GM12892 (cell line): ENCODE data around the gene BEND5.

ENCODE experiments used
- POLR2A ChIP-seq: IDR thresholded peaks from 2 replicates; pipeline ENCODE4 v1.6.1; 2011; ENCODE audit warnings: low read depth, low read length, control low read depth
- POLR2AphosphoS5 ChIP-seq: IDR thresholded peaks from 2 replicates; pipeline ENCODE4 v1.6.1; 2011; ENCODE audit warnings: low read depth, low read length, control low read depth

- TF ChIP-seq POLR2A (no peak), POLR2AphosphoS5 (no peak)
Measured at GRCh38 chr1:48715921-48716320, 60.8 kb downstream of the BEND5 start.
